NCI-H2029 (cell line): Measurements from ENCODE around the gene FKBP5.
"Not testable (repeated sequence)": the region's sequence is repeated elsewhere in the genome, so short reads cannot be mapped to it uniquely, and the experiment has no call there.

Experiments used
- DNase-seq: peaks from one replicate; lab custom pipeline; 2025; lab: John Stamatoyannopoulos, UW

The FKBP5 gene

DNA sequence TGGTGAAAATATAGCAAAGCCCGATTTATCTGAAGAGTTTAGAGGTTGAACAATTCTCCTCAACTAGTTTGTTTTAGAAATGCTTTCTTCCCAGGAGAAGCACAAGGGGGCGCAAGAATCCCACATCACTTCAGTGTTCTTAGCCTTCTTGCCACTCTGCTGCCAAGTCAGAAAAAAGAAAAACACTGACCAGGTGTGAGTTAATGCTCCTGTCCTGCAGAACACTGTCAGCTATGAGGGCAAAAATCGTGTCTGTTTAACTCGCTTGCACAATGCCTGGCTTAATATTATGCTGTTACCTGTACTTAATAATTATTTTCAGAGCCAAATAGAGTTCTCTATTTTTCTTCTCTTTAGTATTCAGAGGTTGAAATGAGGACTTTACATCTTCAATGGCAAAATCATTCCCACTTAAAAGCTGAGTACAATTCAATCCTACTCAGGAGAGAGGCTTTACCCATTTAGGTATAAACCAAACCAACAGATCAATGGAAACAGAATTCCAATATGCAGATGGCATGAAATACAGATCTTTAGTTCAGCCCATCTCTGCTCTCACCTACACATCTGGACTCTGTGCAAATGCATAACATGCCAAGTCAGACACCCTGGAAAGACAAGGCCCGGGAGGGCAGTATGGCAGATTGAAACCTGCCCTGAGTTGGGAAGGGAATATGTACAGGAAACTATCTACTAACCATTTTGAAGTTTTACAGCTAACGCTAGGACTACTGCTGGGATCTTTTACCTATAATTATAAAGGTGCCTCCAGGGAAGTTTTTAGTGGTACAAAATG, 104.6 kb downstream of the FKBP5 start:
- peak; percentile 50 for DNase-seq

DNA sequence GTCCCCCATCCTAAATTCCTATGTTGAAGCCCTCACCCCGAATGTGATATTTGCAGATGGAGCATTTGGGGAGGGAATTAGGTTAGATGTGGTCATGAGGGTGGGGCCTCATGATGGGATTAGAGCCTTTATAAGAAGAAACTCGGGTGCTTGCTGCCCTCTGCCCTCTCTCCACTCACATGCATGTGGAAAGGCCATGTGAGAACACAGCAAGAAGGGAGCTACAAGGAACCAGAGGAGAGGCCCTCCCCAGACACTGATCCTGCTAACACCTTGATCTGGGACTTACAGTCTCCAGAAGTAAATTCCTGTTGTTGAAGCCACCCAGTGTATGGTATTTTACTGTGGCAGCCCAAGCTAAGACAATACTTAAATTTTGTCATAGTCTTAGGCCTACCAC, 106.4 kb downstream of the FKBP5 start:
- DNase-seq = no peak

DNA sequence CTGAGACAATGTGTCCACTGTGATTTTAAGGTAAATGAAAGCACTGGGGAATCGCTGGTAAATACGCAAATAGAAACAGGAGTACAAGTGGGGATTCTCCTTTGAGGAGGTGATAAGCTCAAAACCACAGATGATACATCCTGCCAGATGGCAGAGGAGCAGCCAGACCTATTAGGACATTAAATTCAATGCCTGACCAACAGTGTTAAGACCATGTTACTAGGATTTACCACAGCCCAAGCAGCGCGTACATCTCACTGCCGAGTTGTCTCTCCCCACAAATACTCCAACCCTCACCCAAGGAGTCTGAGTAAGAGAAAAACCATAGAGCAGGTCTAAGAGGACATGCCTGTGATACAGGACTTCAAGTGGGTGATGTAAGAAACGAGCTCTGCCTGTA, 107.1 kb downstream of the FKBP5 start:
- peak; percentile 79 for DNase-seq

DNA sequence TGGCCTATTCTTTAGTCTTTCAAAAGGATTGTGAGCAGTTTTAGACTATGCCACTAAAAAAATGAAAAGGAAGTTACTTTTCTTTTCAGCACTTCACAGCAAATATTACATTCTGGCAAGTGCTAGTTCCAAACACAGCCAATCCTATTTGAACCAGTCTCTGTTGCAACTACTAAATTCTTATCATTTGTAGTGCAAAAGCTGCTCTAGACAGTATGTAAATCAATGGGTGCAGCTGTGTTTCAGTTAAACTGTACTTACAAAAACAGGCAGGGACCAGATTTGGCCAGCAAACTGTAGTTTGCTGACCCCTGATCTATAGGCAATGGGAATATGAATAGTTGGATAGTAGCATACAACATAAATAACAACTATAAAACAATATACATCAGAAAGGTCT, 107.9 kb downstream of the FKBP5 start:
- DNase-seq = no peak

- DNase-seq = no peak
Observed at GRCh38 chr6:35576682-35577081, 112.0 kb downstream of the FKBP5 start.

DNA sequence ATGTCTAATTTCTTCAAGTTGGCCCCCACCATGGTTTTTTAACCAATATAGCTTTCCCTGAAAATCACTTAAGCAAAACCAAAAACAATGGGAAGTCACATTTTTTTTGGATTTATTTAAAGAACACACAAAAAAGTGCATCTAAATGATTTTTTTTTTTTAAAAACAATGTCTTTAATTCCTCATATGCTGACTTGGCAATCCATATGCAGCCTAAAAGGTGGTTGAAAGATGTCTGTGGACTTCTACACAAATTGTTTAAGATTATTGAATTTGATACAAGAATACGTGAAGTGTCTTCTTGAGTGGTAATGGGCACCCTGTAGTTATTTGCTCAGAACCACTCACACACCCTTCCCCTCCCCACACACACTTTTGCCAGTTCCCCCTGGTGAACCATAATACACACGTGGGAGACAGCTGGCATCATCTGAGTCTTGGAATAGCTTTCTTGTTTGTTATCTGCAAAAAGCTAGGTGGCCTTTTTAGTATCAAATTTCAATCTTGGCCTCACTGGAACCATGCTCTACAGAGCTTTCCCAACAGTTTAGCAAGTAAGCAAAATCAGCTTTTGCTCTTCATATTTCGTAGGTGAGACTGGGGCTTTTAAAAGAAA, 115.1 kb downstream of the FKBP5 start:
- DNase-seq = no peak

- not testable (repeated sequence) for DNase-seq
Observed at GRCh38 chr6:35570885-35571330, 117.8 kb downstream of the FKBP5 start.

DNA sequence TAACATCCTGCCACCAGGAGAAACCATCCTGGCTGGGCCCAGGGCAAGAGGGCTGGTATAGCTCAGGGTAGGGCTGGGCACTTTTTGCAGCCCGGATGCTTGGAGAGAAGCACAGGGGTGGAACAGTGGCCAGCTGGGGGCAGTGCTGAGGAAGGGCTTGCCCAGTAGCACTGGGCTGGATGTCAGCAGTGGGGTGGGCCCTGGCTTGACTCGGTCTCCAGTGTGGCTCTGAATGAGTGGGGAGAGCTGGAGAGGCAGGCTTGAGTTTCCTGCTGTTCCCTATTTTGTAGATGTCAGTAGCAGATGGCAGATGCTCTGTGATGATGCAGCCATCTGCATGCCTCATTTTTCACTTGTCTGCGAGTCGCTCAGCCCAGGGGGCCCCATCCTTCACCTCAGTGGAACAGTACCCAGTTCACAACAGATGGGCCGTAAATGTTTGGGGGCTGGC, 119.7 kb downstream of the FKBP5 start:
- no peak for DNase-seq

- DNase-seq = no peak
Observed at GRCh38 chr6:35566794-35567193, 121.9 kb downstream of the FKBP5 start.

- DNase-seq = no peak
Observed at GRCh38 chr6:35564733-35565132, 124.0 kb downstream of the FKBP5 start.

DNA sequence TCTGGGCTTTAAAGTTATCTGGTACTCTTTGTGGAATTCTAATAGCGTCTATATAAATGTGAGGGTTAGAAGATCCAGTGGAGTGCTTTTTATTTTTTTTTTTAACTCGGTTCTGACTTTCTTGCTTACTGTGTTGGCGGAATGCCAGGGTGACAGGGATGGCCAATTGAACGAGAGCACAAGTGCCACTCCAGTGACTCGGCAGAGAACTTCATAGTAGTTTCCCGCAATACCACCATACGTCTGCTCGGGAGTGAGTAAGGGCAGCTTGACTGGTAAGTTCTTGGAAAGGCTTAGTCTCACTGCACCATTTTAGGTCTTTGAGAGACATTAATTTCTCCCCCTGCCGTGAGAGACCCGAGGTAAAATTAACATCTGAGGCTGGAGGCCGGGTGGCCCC, 126.7 kb downstream of the FKBP5 start:
- DNase-seq = peak; percentile 7

DNA sequence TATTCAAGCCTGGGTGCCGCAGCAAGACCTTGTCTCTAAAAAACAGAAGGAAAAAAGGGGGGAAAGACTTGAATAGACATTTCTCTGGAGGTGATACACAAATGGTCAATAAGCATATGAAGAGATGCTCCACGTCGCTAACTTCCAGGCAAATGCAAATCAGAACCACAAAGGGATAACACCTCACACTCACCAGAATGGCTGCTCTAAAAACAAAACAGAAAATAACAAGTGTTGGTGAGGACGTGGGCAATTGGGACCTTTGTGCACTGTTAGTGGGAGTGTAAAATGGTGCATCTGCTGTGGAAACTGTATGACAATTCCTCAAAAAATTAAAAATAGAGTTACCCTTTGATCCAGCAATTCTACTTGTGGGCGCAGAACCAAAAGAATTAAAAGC, 127.6 kb downstream of the FKBP5 start:
- DNase-seq = no peak

DNA sequence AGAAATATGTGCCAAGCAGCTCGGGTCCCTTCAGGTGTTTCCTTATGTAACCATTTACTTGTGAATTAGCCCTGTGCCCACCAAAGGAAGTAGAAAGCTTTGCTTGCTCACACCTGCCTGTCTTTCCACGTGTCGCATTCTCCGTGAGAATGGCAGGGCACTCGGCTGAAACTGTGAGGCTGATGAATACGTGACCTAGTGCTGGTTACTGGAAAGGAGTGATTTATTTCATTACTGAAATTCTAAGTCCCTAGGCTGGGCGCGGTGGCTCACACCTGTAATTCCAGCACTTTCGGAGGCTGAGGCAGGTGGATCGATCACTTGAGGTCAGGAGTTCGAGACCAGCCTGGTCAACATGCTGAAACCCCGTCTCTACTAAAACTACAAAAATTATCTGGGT, 130.1 kb downstream of the FKBP5 start:
- no peak for DNase-seq

GRCh38 chr6:35557239-35557638, 131.5 kb downstream of the FKBP5 start:
- DNase-seq = no peak

GRCh38 chr6:35554811-35555210, 133.9 kb downstream of the FKBP5 start:
- no peak for DNase-seq

DNA sequence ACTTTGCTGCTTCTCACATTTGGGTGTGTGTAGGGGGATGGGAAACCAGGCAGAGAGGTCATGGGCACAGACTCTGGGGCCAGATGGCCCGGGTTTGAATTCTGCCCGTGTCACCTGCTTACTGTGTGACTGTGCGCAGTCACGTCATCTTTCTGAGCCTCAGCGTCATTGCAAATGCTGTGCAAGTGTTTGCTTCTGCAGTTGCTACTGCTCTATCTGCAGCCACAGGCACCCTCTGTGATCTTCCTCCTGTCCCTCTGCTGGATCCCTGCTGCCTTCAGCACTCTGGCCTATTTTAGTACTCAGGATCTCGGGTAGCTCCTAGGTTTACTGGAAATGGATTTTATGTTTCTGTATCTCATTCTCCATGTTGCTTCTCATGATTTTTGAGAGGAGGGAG, 135.4 kb downstream of the FKBP5 start:
- no peak for DNase-seq

DNA sequence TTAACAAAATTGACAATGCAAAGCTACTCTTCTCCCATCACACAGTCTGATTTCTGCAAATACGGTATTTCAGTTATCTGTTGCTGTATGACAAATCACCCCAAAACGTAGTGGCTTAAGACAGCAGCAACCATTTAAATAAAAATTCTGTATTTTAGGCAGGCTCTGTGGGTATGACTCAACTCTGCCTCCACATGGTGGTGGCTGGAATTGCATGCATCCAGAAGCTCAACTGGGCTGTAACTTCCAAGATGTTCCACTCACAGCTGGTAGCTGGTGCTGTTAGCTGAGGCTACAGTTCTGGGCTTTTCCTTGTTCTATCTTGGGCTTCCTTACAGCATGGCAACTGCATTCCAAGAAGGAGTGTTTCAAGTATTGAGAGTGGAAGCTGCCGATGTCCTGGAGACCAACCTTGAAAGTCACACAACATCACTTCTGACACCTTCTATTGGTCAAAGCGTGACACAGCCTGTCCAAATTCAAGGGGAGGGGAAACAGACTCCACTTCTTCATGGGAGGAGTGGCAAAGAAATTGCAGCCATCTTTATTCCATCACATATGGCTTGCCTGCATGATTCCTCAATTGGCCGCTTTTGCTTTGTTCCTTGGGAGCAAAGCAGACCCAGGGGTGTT, 136.3 kb downstream of the FKBP5 start:
- no peak for DNase-seq

GRCh38 chr6:35550437-35550836, 138.3 kb downstream of the FKBP5 start:
- no peak for DNase-seq

DNA sequence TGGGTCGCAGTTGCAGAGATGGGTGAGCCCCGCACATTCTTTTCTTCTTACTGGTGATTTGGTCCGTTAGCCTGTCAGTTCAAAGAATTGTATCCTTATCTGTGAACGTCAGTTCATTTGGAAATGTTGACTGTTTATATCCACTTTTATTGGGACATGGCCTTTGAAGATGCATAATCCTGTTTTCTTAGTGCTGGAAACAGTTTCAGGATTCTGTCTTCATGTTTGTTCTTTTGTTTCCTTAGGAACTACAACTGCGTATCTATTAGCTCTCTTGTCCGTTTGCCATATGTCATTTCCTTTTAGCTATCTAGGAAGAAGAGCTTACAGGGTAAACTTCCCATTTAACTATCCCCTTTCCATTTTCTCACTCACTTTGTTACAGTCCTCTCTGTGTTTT, 141.0 kb downstream of the FKBP5 start:
- no peak for DNase-seq

GRCh38 chr6:35544769-35545361, 143.8 kb downstream of the FKBP5 start:
- DNase-seq = no peak

DNA sequence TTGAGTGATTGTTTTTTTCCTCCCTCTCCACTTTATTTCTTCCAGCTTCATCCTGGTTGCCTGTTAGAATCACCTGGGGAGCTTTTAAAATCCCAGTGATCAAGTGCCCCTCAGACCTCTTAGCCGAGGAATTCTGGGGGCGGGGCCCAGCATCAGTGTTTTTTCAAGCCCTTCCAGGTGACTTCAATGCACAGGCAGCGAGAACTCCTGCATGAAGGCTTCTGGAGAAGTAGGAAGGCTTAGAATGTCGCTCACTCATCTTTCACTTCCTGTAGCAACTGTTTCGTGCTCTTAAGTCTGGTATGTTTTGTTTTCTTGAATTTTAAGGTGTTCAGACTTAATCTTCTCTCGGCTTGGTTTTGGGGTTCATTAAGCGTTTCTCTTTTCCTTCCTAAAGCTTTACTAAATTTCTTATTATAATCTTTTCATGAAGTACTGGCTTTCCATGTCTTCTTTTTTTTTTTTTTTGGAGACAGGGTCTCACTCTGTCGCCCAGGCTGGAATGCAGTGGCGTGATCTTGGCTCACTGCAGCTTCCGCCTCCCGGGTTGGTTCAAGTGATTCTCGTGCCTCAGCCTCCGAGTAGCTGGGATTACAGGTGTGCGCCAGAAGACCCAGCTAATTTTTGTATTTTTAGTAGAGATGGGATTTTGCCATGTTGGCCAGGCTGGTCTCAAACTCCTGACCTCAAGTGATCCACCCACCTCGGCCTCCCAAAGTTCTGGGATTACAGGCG, 145.1 kb downstream of the FKBP5 start:
- no peak for DNase-seq

DNA sequence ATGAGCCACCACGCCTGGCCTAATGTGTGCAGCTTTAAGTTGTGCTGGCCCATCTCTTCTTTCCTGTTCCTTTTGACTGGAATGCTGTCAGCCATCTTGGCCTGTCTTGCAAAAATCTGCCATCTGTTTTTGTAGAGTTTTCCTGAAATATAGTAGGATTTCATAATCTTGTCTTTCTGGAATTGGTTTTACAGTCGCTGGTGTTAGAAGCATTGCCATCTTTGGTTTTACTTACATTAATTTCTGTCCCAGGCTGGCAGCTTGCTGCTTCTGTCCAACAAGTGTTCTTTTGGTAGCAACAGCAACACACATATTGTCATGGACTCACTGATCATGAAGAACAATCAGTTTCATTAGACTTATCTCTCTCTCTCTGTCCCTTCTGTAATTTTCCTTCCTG, 146.9 kb downstream of the FKBP5 start:
- DNase-seq = no peak
